Mucosa of descending colon (tissue), 3 donors: ENCODE measurements around the gene B4GALT2. TPM values are rescaled to one million over a fixed set of nuclear protein-coding genes. Genes with fewer than 3 reads are reported as not detected.

Experiments
- ATAC-seq: fragments of 200-7000 bp; cut with Tn5 transposase; one replicate; pipeline ENCODE4 v1.9.1; 2020; ENCODE audit warnings: mild to moderate bottlenecking, moderate library complexity
- DNase-seq, 3 donors: peaks; one replicate each; pipeline ENCODE4 v3.0.0-alpha.2; 2020
- H3K36me3 ChIP-seq: fragments of 200-600 bp; one replicate; pipeline ENCODE4 v1.8.0; 2021; ENCODE audit warnings: low read depth, mild to moderate bottlenecking
- H3K4me1 ChIP-seq: fragments of 200-600 bp; one replicate; pipeline ENCODE4 v1.8.0; 2021; ENCODE audit warnings: low read depth, mild to moderate bottlenecking
- H3K4me3 ChIP-seq: fragments of 200-600 bp; one replicate; pipeline ENCODE4 v1.8.0; 2021; ENCODE audit warnings: mild to moderate bottlenecking
- H3K9me3 ChIP-seq: fragments of 200-600 bp; one replicate; pipeline ENCODE4 v1.8.0; 2021; ENCODE audit warnings: mild to moderate bottlenecking
- CTCF ChIP-seq: fragments of 200-600 bp; IDR thresholded peaks from one replicate; pipeline ENCODE4 v1.8.0; 2022; ENCODE audit warnings: antibody characterized with exemption, mild to moderate bottlenecking
- intact Hi-C, 2 donors: fragments of 100-400 bp; cut with DNase I in 1 of 2; cut with micrococcal nuclease in 1 of 2; formaldehyde crosslinking; loops; one replicate each; pipeline versions ENCODE4 v1.11.0 to v1.11.1; 2022; cut with DNase I, micrococcal nuclease
- total RNA-seq, 3 donors: library from RNA; stranded (reverse); fragmentation: NEBNext Ultra II Directional in 2 of 3; extraction: Animal tissue kit (Norgen Biotek cat#: 25700) in 2 of 3; gene quantifications; one replicate each; pipeline versions ENCODE4 v1.2.1 to v1.2.4, GENCODE V29; 2021 to 2023
- donor health status: DM: no; HTN: no; CAD: no; lungs with moderate emphysema.
- donor health status: DM: no; HTN: no; CAD: no.
- donor health status: DM: no; HTN: yes; CAD: no.

Gene B4GALT2
- total RNA-seq, 3 donors from 2014 or later, result 20.0 to 33.6 (median 28.1) TPM

DNA sequence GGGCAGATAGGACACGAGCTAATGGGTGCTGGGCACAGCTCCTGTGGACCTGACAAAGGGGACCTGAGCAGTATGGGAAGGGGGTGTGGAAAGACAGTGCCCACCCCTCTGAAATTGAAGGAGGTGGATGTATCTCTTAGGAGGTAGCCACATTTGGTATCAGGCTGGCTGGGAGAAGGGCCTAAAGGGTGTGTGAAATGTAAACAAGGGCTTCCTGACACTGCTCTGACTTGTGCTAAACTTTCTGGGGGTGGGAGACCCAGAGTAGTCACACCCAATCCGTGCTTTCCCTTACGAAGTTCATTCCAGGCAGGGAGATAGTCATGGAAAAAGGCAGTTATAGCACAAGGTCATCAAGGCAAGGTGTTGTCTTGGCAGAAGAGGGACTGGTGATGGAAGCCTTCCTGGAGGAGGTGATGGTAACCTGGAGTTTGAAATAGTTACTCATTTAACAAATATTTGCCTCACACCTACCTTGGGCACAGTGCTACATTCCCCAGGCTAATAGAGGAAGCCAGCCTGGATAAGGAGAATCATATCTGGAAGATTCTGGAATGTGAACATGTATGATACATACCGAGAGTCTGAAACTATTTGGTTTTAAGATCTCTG is 7.1 kb downstream of the B4GALT2 start:
- Histone ChIP-seq H3K4me1 (peaks cover 17% of the 10 kb centered on the region), H3K36me3 (no peaks in the 10 kb centered on the region), H3K4me3 (no peak overlapping the region), H3K9me3 (no peaks in the 10 kb centered on the region)
- DNase-seq (no peak), ATAC-seq (peak; percentile 4)
- intact Hi-C loops, result no loop called here
- TF ChIP-seq CTCF, result no peak

DNA sequence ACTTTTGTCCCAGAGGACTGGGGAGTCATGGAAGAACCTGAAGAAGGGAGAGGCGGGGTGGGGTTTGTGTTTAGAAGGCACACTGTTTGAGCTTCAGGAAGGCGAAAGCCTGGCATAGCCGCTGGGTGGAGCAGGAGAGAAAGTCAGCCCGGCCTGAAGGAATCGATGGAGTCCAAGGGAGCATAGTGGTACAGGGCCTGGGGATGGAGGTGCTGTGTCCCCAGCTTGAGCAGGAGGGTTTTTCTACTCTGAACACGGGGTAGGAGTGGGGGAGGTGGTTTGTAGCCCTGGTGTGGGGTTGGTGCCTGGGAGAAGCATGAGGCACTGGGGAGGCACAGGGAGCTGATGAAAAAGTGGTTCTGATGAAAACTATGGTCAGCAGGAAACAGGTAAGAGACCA is 7.7 kb downstream of the B4GALT2 start:
- DNase-seq (peak; percentile 52 to 69 (median 67)), ATAC-seq (peak; percentile 56)
- intact Hi-C loops, result no loop called here
- no peak for TF ChIP-seq CTCF
- H3K4me3 ChIP-seq, result no peak overlapping the region
- no peaks in the 10 kb centered on the region for H3K9me3 ChIP-seq
- peaks cover 13% of the 10 kb centered on the region for H3K4me1 ChIP-seq
- no peaks in the 10 kb centered on the region for H3K36me3 ChIP-seq

GRCh38 chr1:43987159-43987902 is 8.3 kb downstream of the B4GALT2 start:
- Histone ChIP-seq H3K9me3 (no peaks in the 10 kb centered on the region), H3K4me1 (peaks cover 17% of the 10 kb centered on the region), H3K4me3 (no peak overlapping the region), H3K36me3 (no peaks in the 10 kb centered on the region)
- TF ChIP-seq CTCF, result no peak
- ATAC-seq (peak; percentile 14), DNase-seq (no peak)
- intact Hi-C loops, result no loop called here

DNA sequence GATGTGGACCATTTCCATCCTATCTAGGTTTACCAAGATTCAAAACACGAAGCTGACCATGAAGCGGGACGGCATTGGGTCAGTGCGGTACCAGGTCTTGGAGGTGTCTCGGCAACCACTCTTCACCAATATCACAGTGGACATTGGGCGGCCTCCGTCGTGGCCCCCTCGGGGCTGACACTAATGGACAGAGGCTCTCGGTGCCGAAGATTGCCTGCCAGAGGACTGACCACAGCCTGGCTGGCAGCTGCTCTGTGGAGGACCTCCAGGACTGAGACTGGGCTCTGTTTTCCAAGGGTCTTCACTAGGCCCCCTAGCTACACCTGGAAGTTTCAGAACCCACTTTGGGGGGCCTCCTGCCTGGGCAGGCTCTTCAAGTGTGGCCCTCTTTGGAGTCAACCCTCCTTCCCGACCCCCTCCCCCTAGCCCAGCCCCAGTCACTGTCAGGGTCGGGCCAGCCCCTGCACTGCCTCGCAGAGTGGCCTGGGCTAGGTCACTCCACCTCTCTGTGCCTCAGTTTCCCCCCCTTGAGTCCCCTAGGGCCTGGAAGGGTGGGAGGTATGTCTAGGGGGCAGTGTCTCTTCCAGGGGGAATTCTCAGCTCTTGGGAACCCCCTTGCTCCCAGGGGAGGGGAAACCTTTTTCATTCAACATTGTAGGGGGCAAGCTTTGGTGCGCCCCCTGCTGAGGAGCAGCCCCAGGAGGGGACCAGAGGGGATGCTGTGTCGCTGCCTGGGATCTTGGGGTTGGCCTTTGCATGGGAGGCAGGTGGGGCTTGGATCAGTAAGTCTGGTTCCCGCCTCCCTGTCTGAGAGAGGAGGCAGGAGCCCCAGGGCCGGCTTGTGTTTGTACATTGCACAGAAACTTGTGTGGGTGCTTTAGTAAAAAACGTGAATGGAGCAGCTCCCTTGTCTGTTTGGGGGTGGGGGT is 11.5 kb downstream of the B4GALT2 start:
- peak in 2 of 3 donors; percentile 48 to 61 for DNase-seq
- TF ChIP-seq CTCF, result no peak

DNA sequence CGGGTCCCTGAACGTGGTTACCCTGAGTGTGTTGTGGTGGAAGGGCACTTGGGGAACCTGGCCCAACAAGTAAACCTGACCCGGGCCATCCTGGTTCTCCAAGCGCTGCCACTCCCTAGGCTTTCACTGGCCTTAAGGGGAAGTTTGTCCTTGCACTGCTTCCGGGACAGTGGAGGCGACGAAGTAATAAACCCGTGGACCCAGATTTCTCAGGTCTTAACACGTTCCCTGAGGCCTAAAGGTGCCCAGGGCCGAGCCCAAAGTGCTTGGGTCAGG is 12.1 kb downstream of the B4GALT2 start:
- intact Hi-C loops, result no loop called here
- Histone ChIP-seq H3K36me3 (no peaks in the 10 kb centered on the region), H3K4me3 (peak overlapping the region; percentile 36), H3K4me1 (peaks cover 17% of the 10 kb centered on the region), H3K9me3 (no peaks in the 10 kb centered on the region)
- no peak for DNase-seq
- ATAC-seq, result peak; percentile 65
- no peak for TF ChIP-seq CTCF

More for the DNA sequence above, 11.5 kb downstream of the B4GALT2 start:
- peaks cover 17% of the 10 kb centered on the region for H3K4me1 ChIP-seq
- intact Hi-C loops, result no loop called here
- H3K9me3 ChIP-seq, result no peaks in the 10 kb centered on the region
- H3K4me3 ChIP-seq, result no peak overlapping the region
- no peak for ATAC-seq
- H3K36me3 ChIP-seq, result no peaks in the 10 kb centered on the region
